Mesodermal cell (in vitro differentiated cells): ENCODE data around the gene OR4D11. TPM values are rescaled to one million over a fixed set of nuclear protein-coding genes. Genes with fewer than 3 reads are reported as not detected.

Experiments
- H3K27ac ChIP-seq: 2 replicates; pipeline ENCODE4 v1.7.0; 2013; ENCODE audit warnings: mild to moderate bottlenecking, low read depth, low read length, moderate library complexity; ENCODE audit not compliant: severe bottlenecking
- H3K36me3 ChIP-seq: 2 replicates; pipeline ENCODE4 v1.7.1; 2013; ENCODE audit warnings: mild to moderate bottlenecking, low read length, moderate library complexity; ENCODE audit not compliant: control insufficient read depth, insufficient read depth
- H3K4me1 ChIP-seq: one replicate; pipeline ENCODE4 v1.7.1; 2013; ENCODE audit warnings: mild to moderate bottlenecking, low read length; ENCODE audit not compliant: insufficient read depth, control insufficient read depth, poor library complexity, severe bottlenecking
- H3K4me3 ChIP-seq: 2 replicates; pipeline ENCODE4 v1.7.0; 2013; ENCODE audit warnings: low read length, control low read depth, mild to moderate bottlenecking; ENCODE audit not compliant: insufficient read depth, poor library complexity, severe bottlenecking; ENCODE audit errors: extremely low read depth
- H3K9me3 ChIP-seq: 2 replicates; pipeline ENCODE4 v1.7.1; 2013; ENCODE audit warnings: mild to moderate bottlenecking, low read length, moderate library complexity; ENCODE audit not compliant: control insufficient read depth
- WGBS, 2 experiments: methylation state at CpG; one replicate each; pipeline ENCODE4 v1.1.5; 2013; ENCODE audit warnings: missing lambda C conversion rate in 2 of 2; ENCODE audit not compliant: insufficient coverage in 2 of 2; 5-methylcytosine and 5-hydroxymethylcytosine counted together
- polyA plus RNA-seq, 2 experiments: library from polyadenylated mRNA; stranded (reverse); fragments of 50-300 nt; gene quantifications; one replicate each; pipeline ENCODE4 v1.2.3, GENCODE V29; 2013

Gene OR4D11
- not detected for polyA plus RNA-seq (2013, experiment 1 of 2)
- not detected for polyA plus RNA-seq (2013, experiment 2 of 2)

GRCh38 chr11:59503276-59503675, at the start of gene OR4D11:
Gene OR4D11, plus strand, starts transcription at chr11:59503576. Its CDS starts 0 bp downstream, at chr11:59503576.
- no peaks in the 10 kb centered on the region for H3K9me3 ChIP-seq
- H3K4me3 ChIP-seq = no peak within 1 kb of the TSS
- no peak within 1 kb of the TSS for H3K27ac ChIP-seq

DNA sequence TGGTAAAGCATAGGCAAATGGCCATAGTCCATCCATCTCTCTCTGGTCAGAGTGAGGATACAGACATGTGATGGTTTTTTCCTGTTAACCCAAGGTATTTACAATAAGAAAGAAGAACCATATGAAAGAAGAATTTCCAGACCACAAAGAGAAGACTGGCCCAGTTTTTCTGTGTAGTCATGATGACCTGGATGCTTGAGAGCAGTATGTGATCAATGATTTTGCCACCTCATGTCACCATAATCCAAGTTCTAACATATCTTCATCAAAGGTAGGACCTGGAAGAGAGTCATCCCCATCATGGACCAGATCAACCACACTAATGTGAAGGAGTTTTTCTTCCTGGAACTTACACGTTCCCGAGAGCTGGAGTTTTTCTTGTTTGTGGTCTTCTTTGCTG, 46.7 kb upstream of the OR4D11 start, which contains the start of gene OR4D6:
Gene OR4D6, plus strand, starts transcription at position 301 of the 400 bp plus-strand sequence. Its CDS starts 0 bp downstream, at position 301.
- no peaks in the 10 kb centered on the region for H3K9me3 ChIP-seq
- no peaks in the 10 kb centered on the region for H3K36me3 ChIP-seq
- WGBS, 2 experiments = no CpG with 5 or more reads among the region's 2 CpGs
- no peak within 1 kb of the TSS for H3K27ac ChIP-seq
- H3K4me1 ChIP-seq = no peaks in the 10 kb centered on the region
- no peak within 1 kb of the TSS for H3K4me3 ChIP-seq

More at GRCh38 chr11:59503276-59503675, at the start of gene OR4D11:
- Histone ChIP-seq H3K36me3 (no peaks in the 10 kb centered on the region), H3K4me1 (no peaks in the 10 kb centered on the region)

DNA sequence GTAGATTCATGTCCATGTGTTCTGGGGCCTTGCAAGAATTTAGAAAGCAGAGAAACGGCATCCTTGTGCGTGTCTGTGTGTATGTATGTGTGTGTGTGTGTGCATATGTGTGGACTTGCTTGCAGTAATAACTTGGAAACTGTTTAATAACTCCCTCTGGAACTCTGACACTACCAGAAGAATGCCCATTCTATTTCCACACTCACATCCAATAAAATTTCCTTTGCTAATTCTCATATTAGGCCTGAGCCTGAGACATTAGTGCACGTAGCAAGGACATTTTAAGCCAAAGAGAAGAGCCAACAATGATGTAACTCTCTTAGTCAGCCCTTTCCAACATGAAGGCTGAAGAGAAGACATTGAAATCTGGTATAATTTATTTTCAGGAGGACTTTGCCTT, 43.5 kb upstream of the OR4D11 start:
- Histone ChIP-seq H3K27ac (no peak overlapping the region), H3K4me1 (no peaks in the 10 kb centered on the region), H3K36me3 (no peaks in the 10 kb centered on the region), H3K4me3 (no peak overlapping the region), H3K9me3 (no peaks in the 10 kb centered on the region)
- WGBS, 2 experiments = 100% methylated on average over 1 of the region's 3 CpGs; no CpG with 5 or more reads in 1 of the 2 experiments

GRCh38 chr11:59463190-59463641, 40.2 kb upstream of the OR4D11 start:
- no peaks in the 10 kb centered on the region for H3K4me1 ChIP-seq
- no peaks in the 10 kb centered on the region for H3K9me3 ChIP-seq
- H3K27ac ChIP-seq = no peak overlapping the region
- 73 to 83% methylated on average over 5 of the region's 5 CpGs for WGBS, 2 experiments
- H3K4me3 ChIP-seq = no peak overlapping the region
- H3K36me3 ChIP-seq = no peaks in the 10 kb centered on the region

DNA sequence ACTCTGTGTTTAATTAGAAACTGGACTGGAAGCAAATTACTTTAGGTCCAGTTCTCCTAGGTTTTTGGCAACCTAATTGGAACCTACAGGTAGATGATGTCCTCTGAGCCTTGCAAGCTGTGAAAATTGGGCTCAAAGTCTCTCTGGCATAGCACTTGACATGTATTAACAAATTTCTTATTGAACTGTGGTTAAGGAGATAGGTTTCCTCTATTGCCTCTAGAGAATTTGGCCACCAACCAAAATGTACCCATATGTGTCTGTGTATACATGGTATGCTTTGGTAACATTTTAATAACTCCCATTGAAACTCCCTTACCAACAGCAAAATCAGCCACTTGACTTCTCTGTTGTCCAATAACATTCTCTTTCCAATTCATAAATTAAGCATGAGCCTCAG, 30.4 kb upstream of the OR4D11 start, which contains the start of gene OR4D10:
Gene OR4D10, plus strand, starts transcription at position 301 of the 400 bp plus-strand sequence. CDS start 4,115 bp downstream, outside the sequence.
- Histone ChIP-seq H3K27ac (no peak within 1 kb of the TSS), H3K4me3 (no peak within 1 kb of the TSS), H3K9me3 (no peaks in the 10 kb centered on the region), H3K4me1 (no peaks in the 10 kb centered on the region), H3K36me3 (no peaks in the 10 kb centered on the region)

- no peak overlapping the region for H3K4me3 ChIP-seq
- no peaks in the 10 kb centered on the region for H3K36me3 ChIP-seq
- H3K27ac ChIP-seq = no peak overlapping the region
- H3K4me1 ChIP-seq = no peaks in the 10 kb centered on the region
- 94 to 95% methylated on average over 4 to 5 of the region's 9 CpGs for WGBS, 2 experiments
- H3K9me3 ChIP-seq = no peaks in the 10 kb centered on the region
Observed at GRCh38 chr11:59475176-59475575, 28.2 kb upstream of the OR4D11 start.

DNA sequence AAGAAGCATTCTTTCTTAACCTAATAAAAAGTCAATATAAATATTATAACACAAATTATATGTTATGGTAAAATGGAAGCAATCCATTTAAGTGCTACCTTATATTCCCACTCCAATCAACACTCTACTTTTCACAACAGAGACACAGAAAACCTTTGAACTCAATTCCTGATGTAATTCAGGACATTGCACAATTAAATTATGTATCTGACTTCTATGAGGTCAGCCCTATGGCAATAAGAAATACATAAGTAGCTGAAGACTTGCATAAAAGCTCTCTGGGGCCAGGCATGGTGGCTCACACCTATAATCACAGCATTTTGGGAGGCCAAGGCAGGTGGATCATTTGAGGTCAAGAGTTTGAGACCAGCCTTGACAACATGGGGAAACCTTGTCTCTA, 23.5 kb upstream of the OR4D11 start:
- Histone ChIP-seq H3K4me3 (no peak overlapping the region), H3K4me1 (no peaks in the 10 kb centered on the region), H3K36me3 (no peaks in the 10 kb centered on the region), H3K27ac (no peak overlapping the region), H3K9me3 (no peaks in the 10 kb centered on the region)

DNA sequence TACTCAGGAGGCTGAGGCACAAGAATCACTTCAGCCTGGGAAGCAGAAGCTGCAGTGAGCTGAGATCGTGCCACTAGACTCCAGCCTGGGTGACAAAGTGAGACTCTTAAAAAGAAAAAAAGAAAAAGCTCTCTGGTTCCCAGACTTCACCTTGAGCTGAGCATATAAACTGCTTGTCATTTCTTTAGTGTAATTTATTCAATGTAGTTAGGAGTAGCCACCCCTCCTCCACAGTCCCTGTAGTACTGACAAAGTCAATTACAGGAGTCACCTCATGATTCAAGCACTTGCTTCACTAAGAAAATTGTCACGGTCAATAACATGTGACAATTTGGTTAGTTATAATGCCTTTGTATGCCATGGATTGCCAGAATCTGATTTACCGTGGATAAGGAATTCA, 23.0 kb upstream of the OR4D11 start:
- Histone ChIP-seq H3K4me3 (no peak overlapping the region), H3K27ac (no peak overlapping the region), H3K36me3 (no peaks in the 10 kb centered on the region), H3K9me3 (no peaks in the 10 kb centered on the region), H3K4me1 (no peaks in the 10 kb centered on the region)
- WGBS, 2 experiments = 86 to 100% methylated on average over 2 of the region's 3 CpGs

- no peaks in the 10 kb centered on the region for H3K36me3 ChIP-seq
- WGBS, 2 experiments = no CpG with 5 or more reads among the region's 1 CpG
- H3K4me1 ChIP-seq = no peaks in the 10 kb centered on the region
- no peak overlapping the region for H3K4me3 ChIP-seq
- H3K9me3 ChIP-seq = no peaks in the 10 kb centered on the region
- no peak overlapping the region for H3K27ac ChIP-seq
Observed at GRCh38 chr11:59501931-59502330, 1.4 kb upstream of the OR4D11 start.

- WGBS, 2 experiments = 60 to 67% methylated on average over 1 of the region's 2 CpGs
- H3K4me1 ChIP-seq = no peaks in the 10 kb centered on the region
- no peaks in the 10 kb centered on the region for H3K36me3 ChIP-seq
- H3K27ac ChIP-seq = no peak within 1 kb of the TSS
- no peaks in the 10 kb centered on the region for H3K9me3 ChIP-seq
- no peak within 1 kb of the TSS for H3K4me3 ChIP-seq
Observed at GRCh38 chr11:59510941-59511589, 7.7 kb downstream of the OR4D11 start, which contains the start of gene OR4D9. Gene OR4D9, plus strand, starts transcription at chr11:59511539. Its CDS starts 3,374 bp downstream, at chr11:59514913.

DNA sequence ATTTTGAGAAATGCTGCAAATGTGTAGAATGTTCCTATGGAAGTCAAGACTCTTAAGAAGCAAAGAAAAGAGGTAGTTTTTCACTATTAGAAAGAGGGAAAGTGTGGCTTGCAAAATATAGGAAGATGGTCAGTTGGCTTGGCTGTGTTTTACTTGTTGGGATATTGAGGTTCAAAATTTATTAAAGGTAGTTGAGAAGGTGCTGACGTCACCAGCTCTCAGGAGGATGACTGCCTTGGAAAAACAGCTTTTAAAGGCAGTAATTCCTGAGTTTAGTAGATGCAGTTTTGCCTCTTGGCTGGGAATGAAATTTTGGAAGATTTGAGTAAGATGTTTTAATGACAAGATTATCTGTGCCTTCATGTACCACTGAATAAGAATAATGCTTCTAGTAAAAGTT, 8.3 kb downstream of the OR4D11 start:
- Histone ChIP-seq H3K4me1 (no peaks in the 10 kb centered on the region), H3K9me3 (no peaks in the 10 kb centered on the region), H3K27ac (no peak overlapping the region), H3K36me3 (no peaks in the 10 kb centered on the region), H3K4me3 (no peak overlapping the region)
- 86 to 91% methylated on average over 1 of the region's 1 CpG for WGBS, 2 experiments
